HUES6 (cell line): ENCODE measurements around the gene NRXN3.

Experiments used
- H3K27ac ChIP-seq: 2 replicates; pipeline ENCODE4 v1.7.0; 2013; ENCODE audit warnings: low read depth, mild to moderate bottlenecking, low read length, inconsistent platforms
- H3K27me3 ChIP-seq: 2 replicates; pipeline ENCODE4 v1.6.1; 2013; ENCODE audit warnings: low read length; ENCODE audit not compliant: control insufficient read depth, insufficient read depth
- H3K36me3 ChIP-seq: 2 replicates; pipeline ENCODE4 v1.6.1; 2013; ENCODE audit warnings: low read length; ENCODE audit not compliant: control insufficient read depth, insufficient read depth
- H3K4me1 ChIP-seq: 2 replicates; pipeline ENCODE4 v1.6.1; 2013; ENCODE audit warnings: low read length; ENCODE audit not compliant: control insufficient read depth, insufficient read depth
- H3K4me3 ChIP-seq: 2 replicates; pipeline ENCODE4 v1.5.1; 2013; ENCODE audit warnings: low read depth, low read length
- H3K9ac ChIP-seq: one replicate; pipeline ENCODE4 v1.6.1; 2013; ENCODE audit warnings: mild to moderate bottlenecking, low read length
- H3K9me3 ChIP-seq: 2 replicates; pipeline ENCODE4 v1.6.1; 2013; ENCODE audit warnings: low read depth, low read length; ENCODE audit not compliant: control insufficient read depth, insufficient read depth

NRXN3 gene

GRCh38 chr14:78798757-78799156, 628.6 kb downstream of the NRXN3 start:
- Histone ChIP-seq H3K4me1 (no peaks in the 10 kb centered on the region), H3K27me3 (no peaks in the 10 kb centered on the region), H3K9ac (no peak overlapping the region), H3K27ac (no peak overlapping the region), H3K36me3 (no peaks in the 10 kb centered on the region), H3K4me3 (no peak overlapping the region), H3K9me3 (no peaks in the 10 kb centered on the region; the same call in 1 of the 2 replicates)

GRCh38 chr14:78805570-78805969, 635.4 kb downstream of the NRXN3 start:
- Histone ChIP-seq H3K36me3 (no peaks in the 10 kb centered on the region), H3K27me3 (no peaks in the 10 kb centered on the region), H3K4me1 (no peaks in the 10 kb centered on the region), H3K4me3 (no peak overlapping the region), H3K9me3 (no peaks in the 10 kb centered on the region), H3K27ac (no peak overlapping the region), H3K9ac (no peak overlapping the region)

GRCh38 chr14:78823035-78823434, 652.9 kb downstream of the NRXN3 start:
- H3K9me3 ChIP-seq = no peaks in the 10 kb centered on the region
- no peaks in the 10 kb centered on the region for H3K27me3 ChIP-seq
- H3K36me3 ChIP-seq = no peaks in the 10 kb centered on the region
- no peaks in the 10 kb centered on the region for H3K4me1 ChIP-seq
- H3K4me3 ChIP-seq = no peak overlapping the region
- H3K27ac ChIP-seq = no peak overlapping the region
- H3K9ac ChIP-seq = no peak overlapping the region

- H3K36me3 ChIP-seq = no peaks in the 10 kb centered on the region
- no peak overlapping the region for H3K9ac ChIP-seq
Observed at GRCh38 chr14:78823516-78823915, 653.3 kb downstream of the NRXN3 start.

GRCh38 chr14:78829274-78829673, 659.1 kb downstream of the NRXN3 start:
- Histone ChIP-seq H3K27me3 (no peaks in the 10 kb centered on the region), H3K9ac (no peak overlapping the region), H3K9me3 (no peaks in the 10 kb centered on the region), H3K27ac (no peak overlapping the region), H3K4me3 (no peak overlapping the region), H3K36me3 (no peaks in the 10 kb centered on the region), H3K4me1 (no peaks in the 10 kb centered on the region)

More at GRCh38 chr14:78823516-78823915, 653.3 kb downstream of the NRXN3 start:
- no peak overlapping the region for H3K27ac ChIP-seq
- no peaks in the 10 kb centered on the region for H3K27me3 ChIP-seq
- H3K9me3 ChIP-seq = no peaks in the 10 kb centered on the region
- no peaks in the 10 kb centered on the region for H3K4me1 ChIP-seq
- no peak overlapping the region for H3K4me3 ChIP-seq

- Histone ChIP-seq H3K4me3 (no peak overlapping the region), H3K9ac (no peak overlapping the region)
Observed at GRCh38 chr14:78834766-78835451, 664.7 kb downstream of the NRXN3 start.

GRCh38 chr14:78835909-78836308, 665.7 kb downstream of the NRXN3 start:
- H3K4me3 ChIP-seq = no peak overlapping the region
- no peaks in the 10 kb centered on the region for H3K9me3 ChIP-seq
- no peak overlapping the region for H3K9ac ChIP-seq
- no peaks in the 10 kb centered on the region for H3K4me1 ChIP-seq
- no peaks in the 10 kb centered on the region for H3K27me3 ChIP-seq
- no peak overlapping the region for H3K27ac ChIP-seq
- H3K36me3 ChIP-seq = no peaks in the 10 kb centered on the region

More at GRCh38 chr14:78834766-78835451, 664.7 kb downstream of the NRXN3 start:
- Histone ChIP-seq H3K9me3 (no peaks in the 10 kb centered on the region), H3K27me3 (no peaks in the 10 kb centered on the region), H3K27ac (no peak overlapping the region), H3K4me1 (no peaks in the 10 kb centered on the region), H3K36me3 (no peaks in the 10 kb centered on the region)

- Histone ChIP-seq H3K4me3 (no peak overlapping the region), H3K9me3 (no peaks in the 10 kb centered on the region), H3K4me1 (no peaks in the 10 kb centered on the region), H3K27me3 (no peaks in the 10 kb centered on the region), H3K27ac (no peak overlapping the region), H3K9ac (no peak overlapping the region), H3K36me3 (no peaks in the 10 kb centered on the region)
Observed at GRCh38 chr14:78836777-78837176, 666.6 kb downstream of the NRXN3 start.

- Histone ChIP-seq H3K9ac (no peak overlapping the region), H3K9me3 (peaks cover 9% of the 10 kb centered on the region), H3K4me3 (no peak overlapping the region), H3K4me1 (no peaks in the 10 kb centered on the region), H3K27me3 (no peaks in the 10 kb centered on the region), H3K36me3 (no peaks in the 10 kb centered on the region), H3K27ac (no peak overlapping the region)
Observed at GRCh38 chr14:78838959-78839358, 668.8 kb downstream of the NRXN3 start.

GRCh38 chr14:78840898-78841297, 670.7 kb downstream of the NRXN3 start:
- no peak overlapping the region for H3K4me3 ChIP-seq
- H3K9ac ChIP-seq = no peak overlapping the region
- H3K36me3 ChIP-seq = no peaks in the 10 kb centered on the region
- no peak overlapping the region for H3K27ac ChIP-seq
- no peaks in the 10 kb centered on the region for H3K4me1 ChIP-seq
- H3K9me3 ChIP-seq = peaks cover 9% of the 10 kb centered on the region
- H3K27me3 ChIP-seq = no peaks in the 10 kb centered on the region

GRCh38 chr14:78847801-78848200, 677.6 kb downstream of the NRXN3 start:
- Histone ChIP-seq H3K9me3 (peaks cover 5% of the 10 kb centered on the region), H3K27ac (no peak overlapping the region), H3K4me1 (peaks cover 18% of the 10 kb centered on the region), H3K27me3 (no peaks in the 10 kb centered on the region), H3K4me3 (no peak overlapping the region), H3K36me3 (no peaks in the 10 kb centered on the region), H3K9ac (no peak overlapping the region)
